Peyer's patch (tissue), 4 donors: ENCODE results near the gene KLHL41.

Experiments
- CTCF ChIP-seq, 6 experiments: fragments of 450-650 bp in 4 of 6; fragments of 200-600 bp in 2 of 6; sonication (generic) in 1 of 6; IDR thresholded peaks; one replicate each; pipeline ENCODE4 v1.5.1; 2017 to 2019; ENCODE audit warnings: antibody characterized with exemption in 6 of 6, mild to moderate bottlenecking in 3 of 6, moderate library complexity in 1 of 6
- POLR2A ChIP-seq, 2 donors: fragments of 450-650 bp; IDR thresholded peaks; one replicate each; pipeline ENCODE4 v1.5.1; 2017; ENCODE audit warnings: antibody characterized with exemption in 2 of 2, mild to moderate bottlenecking in 2 of 2, moderate library complexity in 2 of 2

GRCh38 chr2:169512525-169512924 is 3.0 kb downstream of the KLHL41 start:
- TF ChIP-seq POLR2A (IDR thresholded peaks at IDR 0.05) (no peak), CTCF (IDR thresholded peaks at IDR 0.05) (no peak)
